Ishikawa (cell line): Measurements from ENCODE around the gene VWC2L.

Experiments used
- CEBPB ChIP-seq: IDR thresholded peaks from 2 replicates; pipeline ENCODE4 v1.6.1; 2012
- CREB1 ChIP-seq: IDR thresholded peaks from 2 replicates; pipeline ENCODE4 v1.6.1; 2012; ENCODE audit warnings: low read depth
- EGR1 ChIP-seq: IDR thresholded peaks from 2 replicates; pipeline ENCODE4 v1.6.1; 2012
- EP300 ChIP-seq: IDR thresholded peaks from 2 replicates; pipeline ENCODE4 v1.6.1; 2012; ENCODE audit warnings: borderline replicate concordance
- NFIC ChIP-seq: IDR thresholded peaks from 2 replicates; pipeline ENCODE4 v1.6.1; 2012
- RAD21 ChIP-seq: IDR thresholded peaks from 2 replicates; pipeline ENCODE4 v1.6.1; 2012; ENCODE audit warnings: low read depth
- REST ChIP-seq: IDR thresholded peaks from 2 replicates; pipeline ENCODE4 v1.6.1; 2012; ENCODE audit warnings: low read depth, mild to moderate bottlenecking
- TAF1 ChIP-seq: IDR thresholded peaks from 2 replicates; pipeline ENCODE4 v1.6.1; 2012; ENCODE audit warnings: low read depth, mild to moderate bottlenecking

GRCh38 chr2:214376618-214377285, 34.1 kb upstream of the VWC2L start:
- no peak for TF ChIP-seq EP300
- no peak for TF ChIP-seq NFIC
- TF ChIP-seq REST: no peak
- no peak for TF ChIP-seq TAF1
- no peak for TF ChIP-seq CREB1
- no peak for TF ChIP-seq CEBPB
- TF ChIP-seq RAD21: no peak
- TF ChIP-seq EGR1: no peak
